K562 (cell line): ENCODE data around the gene SERPINH1. TPM values are rescaled to one million over a fixed set of nuclear protein-coding genes. Genes with fewer than 3 reads are reported as not detected.

Experiments used
- ATAC-seq: fragments of 200-7000 bp; cut with Tn5 transposase; 3 replicates; pipeline ENCODE4 v1.9.1; 2020; ENCODE audit warnings: moderate library complexity
- BruUV-seq: library from RNA; stranded (reverse); fragments of 400-500 nt; replicated peaks from 2 replicates; lab custom pipeline; 2021; lab: Mats Ljungman, UMichigan
- CTCF ChIA-PET: fragments of 300-600 bp; formaldehyde crosslinking; extraction: SDS; loops from one replicate; lab custom pipeline; 2021; ENCODE audit warnings: low intra/inter-chr PET ratio; lab: Yijun Ruan, JAX
- POLR2A ChIA-PET: fragments of 300-600, 350-650 bp; sonication (Branson Sonifier 250); formaldehyde crosslinking; extraction: SDS; loops from one replicate; lab custom pipeline; 2021; ENCODE audit warnings: antibody characterized with exemption, inconsistent platforms; lab: Yijun Ruan, JAX
- DNase-seq, 4 experiments: peaks; one replicate each; pipeline versions ENCODE4 v3.0.0 to v3.0.0-alpha.2; 2011 to 2018; ENCODE audit warnings: low spot score in 3 of 4, mixed read lengths in 3 of 4; ENCODE audit errors: extremely low read depth in 1 of 4
- FAIRE-seq: peaks from 2 replicates; lab custom pipeline; 2011; peaks lifted over from hg19 to GRCh38; lab: Jason Lieb, UNC
- H2AFZ ChIP-seq: 2 replicates; pipeline ENCODE4 v1.6.0; 2011; ENCODE audit warnings: low read depth, low read length, control low read depth, inconsistent platforms
- H3K27ac ChIP-seq: fragments of 200-600 bp; 3 replicates; pipeline ENCODE4 v1.8.0; 2011; ENCODE audit warnings: low read depth, mild to moderate bottlenecking, control low read depth, inconsistent platforms, low read length, moderate library complexity, mixed read lengths; ENCODE audit errors: extremely low read depth
- H3K27me3 ChIP-seq, 2 experiments: fragments of 300-600 bp in 1 of 2; 2 replicates in 1 of 2; 3 replicates in 1 of 2; pipeline versions ENCODE4 v1.6.0 to v1.8.0; 2011; ENCODE audit warnings: inconsistent platforms in 2 of 2, low read length in 2 of 2, mild to moderate bottlenecking in 1 of 2, mixed read lengths in 1 of 2, moderate library complexity in 1 of 2; ENCODE audit not compliant: control insufficient read depth in 2 of 2, insufficient read depth in 2 of 2
- H3K36me3 ChIP-seq: fragments of 300-600 bp; 3 replicates; pipeline ENCODE4 v1.8.0; 2011; ENCODE audit warnings: mild to moderate bottlenecking, low read length, inconsistent platforms; ENCODE audit not compliant: control insufficient read depth, insufficient read depth
- H3K4me1 ChIP-seq, 2 experiments: fragments of 200-600 bp in 1 of 2; replicated peaks in 1 of 2; 2 replicates in 1 of 2; 3 replicates in 1 of 2; pipeline versions ENCODE4 v1.5.1 to v1.8.0; 2011; ENCODE audit warnings: inconsistent platforms in 2 of 2, low read length in 2 of 2, mild to moderate bottlenecking in 1 of 2, mixed read lengths in 1 of 2, moderate library complexity in 1 of 2; ENCODE audit not compliant: control insufficient read depth in 2 of 2, insufficient read depth in 2 of 2
- H3K4me2 ChIP-seq: 2 replicates; pipeline ENCODE4 v1.6.1; 2011; ENCODE audit warnings: low read length, control low read depth, inconsistent platforms, mixed read lengths; ENCODE audit not compliant: insufficient read depth
- H3K4me3 ChIP-seq: fragments of 200-600 bp; sonication (generic), shearing (Covaris generic); 2 replicates; pipeline ENCODE4 v1.5.1; 2016; ENCODE audit warnings: control low read depth, inconsistent platforms
- H3K79me2 ChIP-seq: fragments of 200-600 bp; 3 replicates; pipeline ENCODE4 v1.8.0; 2011; ENCODE audit warnings: low read length, inconsistent platforms; ENCODE audit not compliant: control insufficient read depth, insufficient read depth
- H3K9ac ChIP-seq, 2 experiments: 2 replicates each; pipeline versions ENCODE4 v1.6.0 to v1.6.1; 2011; ENCODE audit warnings: low read depth in 2 of 2, low read length in 2 of 2, control low read depth in 1 of 2, inconsistent platforms in 1 of 2, mild to moderate bottlenecking in 1 of 2, mixed read lengths in 1 of 2; ENCODE audit not compliant: insufficient read depth in 1 of 2
- H3K9me1 ChIP-seq: one replicate; pipeline ENCODE4 v1.6.0; 2011; ENCODE audit warnings: inconsistent platforms, mild to moderate bottlenecking, low read length, moderate library complexity; ENCODE audit not compliant: control insufficient read depth, insufficient read depth
- H3K9me3 ChIP-seq: replicated peaks from 2 replicates; pipeline ENCODE4 v1.5.1; 2011; ENCODE audit warnings: low read depth, low read length, inconsistent platforms; ENCODE audit not compliant: control insufficient read depth, insufficient read depth
- H4K20me1 ChIP-seq: replicated peaks from 2 replicates; pipeline ENCODE4 v1.6.1; 2011; ENCODE audit warnings: low read length, inconsistent platforms, mixed read lengths; ENCODE audit not compliant: control insufficient read depth, insufficient read depth
- BCOR ChIP-seq: fragments of 450-650 bp; IDR thresholded peaks from 2 replicates; pipeline ENCODE4 v1.6.1; 2016
- CBFB ChIP-seq: sonication (generic); formaldehyde crosslinking; IDR thresholded peaks from 2 replicates; pipeline ENCODE4 v1.4.0; 2020; ENCODE audit warnings: mild to moderate bottlenecking, missing genetic modification reagents
- EWSR1 ChIP-seq: fragments of 450-650 bp; IDR thresholded peaks from 2 replicates; pipeline ENCODE4 v1.6.1; 2018; ENCODE audit warnings: borderline replicate concordance, mild to moderate bottlenecking, low read depth, moderate library complexity; ENCODE audit not compliant: partially characterized antibody
- FOXK2 ChIP-seq, 2 experiments: fragments of 450-650 bp; IDR thresholded peaks in 1 of 2; conservative IDR thresholded peaks in 1 of 2; 2 replicates each; pipeline ENCODE4 v1.6.1; 2016; ENCODE audit warnings: low read depth in 2 of 2, mild to moderate bottlenecking in 1 of 2
- L3MBTL2 ChIP-seq: fragments of 450-650 bp; IDR thresholded peaks from 2 replicates; pipeline ENCODE4 v1.6.1; 2016; ENCODE audit warnings: mild to moderate bottlenecking, moderate library complexity
- MAFK ChIP-seq: IDR thresholded peaks from 2 replicates; pipeline ENCODE4 v1.6.1; 2011; ENCODE audit warnings: low read length, improper control_type of control experiment
- MIER1 ChIP-seq: fragments of 450-650 bp; IDR thresholded peaks from 2 replicates; pipeline ENCODE4 v1.6.1; 2016; ENCODE audit warnings: antibody characterized with exemption, mild to moderate bottlenecking, low read depth
- NCOA2 ChIP-seq, 2 experiments: fragments of 450-650 bp; IDR thresholded peaks; 2 replicates each; pipeline ENCODE4 v1.6.1; 2018; ENCODE audit warnings: mild to moderate bottlenecking in 2 of 2, moderate library complexity in 1 of 2; ENCODE audit not compliant: partially characterized antibody in 2 of 2
- POLR2G ChIP-seq: fragments of 200-400 bp; formaldehyde crosslinking; IDR thresholded peaks from 2 replicates; pipeline ENCODE4 v1.6.1; 2017; ENCODE audit warnings: low read depth, mild to moderate bottlenecking, antibody characterized with exemption, low read length, moderate library complexity
- RBM25 ChIP-seq: fragments of 200-400 bp; formaldehyde crosslinking; IDR thresholded peaks from 2 replicates; pipeline ENCODE4 v1.6.1; 2018; ENCODE audit warnings: low read length, low read depth, moderate library complexity; ENCODE audit not compliant: severe bottlenecking
- ZFP36 ChIP-seq: fragments of 150-350 bp; IDR thresholded peaks from 2 replicates; pipeline ENCODE4 v1.6.1; 2018; ENCODE audit warnings: low read length, low read depth; ENCODE audit not compliant: partially characterized antibody
- ZNF24 ChIP-seq: fragments of 450-650 bp; IDR thresholded peaks from 2 replicates; pipeline ENCODE4 v1.6.1; 2016
- WGBS: fragments of 100-300 bp; shearing (Covaris generic); methylation state at CpG from one replicate; pipeline ENCODE4 v1.1.6; 2016; ENCODE audit warnings: low coverage, mixed read lengths; ENCODE audit not compliant: insufficient coverage; ENCODE audit errors: missing lambda C conversion rate; 5-methylcytosine and 5-hydroxymethylcytosine counted together
- in situ Hi-C: fragments of 300-500 bp; cut with MboI; formaldehyde crosslinking; loops from 4 replicates; pipeline ENCODE4 v1.15.0; 2018; ENCODE audit warnings: inconsistent platforms, mixed read lengths
- intact Hi-C: fragments of 100-400 bp; cut with micrococcal nuclease; formaldehyde crosslinking; loops from 2 replicates; pipeline ENCODE4 v1.14.2; 2022
- polyA plus RNA-seq, 8 experiments: library from polyadenylated mRNA; depleted of rRNA in 4 of 8; stranded (reverse) in 5 of 8; unstranded in 3 of 8; fragments of >200 nt; fragmentation: Nextera tagmentation in 2 of 8; fragmentation: Illumina TruSeq in 1 of 8; extraction: Ambion mirVana in 2 of 8; extraction: Trizol in 1 of 8; gene quantifications; 2 replicates each; pipeline versions ENCODE4 v1.2.1 to v1.2.3, GENCODE V29; 2011 to 2014; ENCODE audit warnings: inconsistent platforms in 1 of 8, missing spikeins in 1 of 8
- total RNA-seq, 7 experiments: library from RNA; depleted of rRNA in 6 of 7; stranded (reverse); fragments of >200 nt in 6 of 7; fragmentation: Illumina TruSeq in 2 of 7; extraction: Trizol in 2 of 7; gene quantifications; 2 replicates each; pipeline versions ENCODE4 v1.2.1 to v1.2.3, GENCODE V29; 2011 to 2021; ENCODE audit warnings: low replicate concordance in 1 of 7
- TF ChIP-seq, protein P1 (sequence below), 2 experiments: fragments of 450-650 bp; formaldehyde crosslinking in 1 of 2; IDR thresholded peaks; 2 replicates each; pipeline versions ENCODE4 v1.4.0 to v1.6.1; 2014 to 2020; ENCODE audit warnings: mild to moderate bottlenecking in 2 of 2, borderline replicate concordance in 1 of 2, low read depth in 1 of 2

The SERPINH1 gene
- total and polyA plus RNA-seq, 9 of the 15 experiments (the other 6 are each of a cell fraction or from before 2014, with no cell fraction given) = 2.8 to 106 (median 67.9) TPM

DNA sequence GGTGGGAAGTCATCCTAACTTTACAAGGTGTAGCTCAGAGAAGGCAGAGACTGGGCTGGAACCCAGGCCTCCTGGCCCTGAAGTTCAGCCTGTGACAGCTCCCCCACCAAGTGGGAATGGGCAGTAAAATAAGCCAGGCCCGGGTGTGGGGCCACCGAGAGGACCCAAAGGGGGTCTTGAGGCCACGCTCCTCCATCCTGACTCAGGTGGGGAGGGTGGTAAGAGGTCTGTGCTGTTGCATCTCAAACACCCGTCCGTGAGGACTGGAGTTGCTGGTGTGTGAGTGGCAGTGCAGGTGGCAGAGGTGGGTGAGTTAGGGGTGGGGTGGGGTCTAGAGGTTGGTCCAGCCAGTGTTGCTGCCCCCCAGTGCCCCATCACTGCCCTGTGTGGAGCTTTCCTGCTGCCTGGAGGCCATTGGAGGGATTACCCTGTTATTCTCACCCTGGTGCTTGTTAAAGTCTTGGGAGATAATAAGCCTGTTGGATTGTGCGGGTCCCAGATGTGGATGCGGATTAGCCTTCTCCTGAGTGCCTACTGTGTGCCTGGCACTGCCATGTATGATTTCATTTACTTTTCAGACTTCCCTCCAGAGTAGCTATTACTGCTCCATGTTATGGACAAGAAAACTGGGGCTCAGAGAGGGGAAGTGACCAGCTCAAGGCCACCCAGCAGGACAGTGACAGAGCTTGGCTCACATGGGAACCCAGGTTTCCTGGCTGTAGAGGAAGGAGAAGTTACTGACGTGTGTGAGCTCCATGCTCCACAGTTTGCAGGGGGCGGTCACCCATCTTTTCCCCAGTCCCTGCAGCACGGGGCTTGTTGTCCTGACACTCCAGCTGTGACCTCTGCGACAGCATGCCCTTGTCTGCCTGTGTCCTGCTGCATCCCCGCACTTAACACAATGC lies 12.9 kb downstream of the SERPINH1 start:
- Histone ChIP-seq H3K79me2 (no peaks in the 10 kb centered on the region), H3K9ac (0 out of 4 replicates have a peak overlapping the region, but pooled peaks of 1 of the 2 experiments have one; percentile 1), H3K4me1 (peaks cover 10 to 12% of the 10 kb centered on the region in 2 experiments; a peak in 4 of 5 replicates), H3K9me3 (no peaks in the 10 kb centered on the region), H3K4me2 (no peak overlapping the region), H3K27me3 (no peaks in the 10 kb centered on the region), H3K27ac (no peak overlapping the region), H3K9me1 (no peaks in the 10 kb centered on the region), H2AFZ (no peak overlapping the region), H3K4me3 (no peak overlapping the region), H4K20me1 (no peaks in the 10 kb centered on the region), H3K36me3 (peaks cover 34% of the 10 kb centered on the region)
- POLR2A ChIA-PET = interaction anchor here (1.1 to 8.8 kb wide), 8 partner anchors 10 to 174 kb away, joined by 6 to 115 read pairs (median 7); partner anchors contain the start of gene SERPINH1
- peak; percentile 40 for ATAC-seq
- intact Hi-C loops = no loop called here
- 61% methylated on average over 10 of the region's 12 CpGs for WGBS
- BruUV-seq = no TSS peak
- CTCF ChIA-PET = interaction anchor here (0.6 kb wide), 1 partner anchor 27 kb away, joined by 3 read pairs; no protein-coding TSS in a partner anchor
- in situ Hi-C loops = no loop called here
- FAIRE-seq = no peak
- no peak for DNase-seq
- TF ChIP-seq ZFP36 = peak; percentile 32
- TF ChIP-seq POLR2G = peak; percentile 57
- TF ChIP-seq MIER1 = no peak
- no peak for TF ChIP-seq FOXK2 (conservative IDR thresholded peaks at IDR 0.05 in 1 of 2, IDR thresholded peaks at IDR 0.05 in 1 of 2; ENCODE audit: low read depth in 2 of 2)
- TF ChIP-seq, protein P1, sequence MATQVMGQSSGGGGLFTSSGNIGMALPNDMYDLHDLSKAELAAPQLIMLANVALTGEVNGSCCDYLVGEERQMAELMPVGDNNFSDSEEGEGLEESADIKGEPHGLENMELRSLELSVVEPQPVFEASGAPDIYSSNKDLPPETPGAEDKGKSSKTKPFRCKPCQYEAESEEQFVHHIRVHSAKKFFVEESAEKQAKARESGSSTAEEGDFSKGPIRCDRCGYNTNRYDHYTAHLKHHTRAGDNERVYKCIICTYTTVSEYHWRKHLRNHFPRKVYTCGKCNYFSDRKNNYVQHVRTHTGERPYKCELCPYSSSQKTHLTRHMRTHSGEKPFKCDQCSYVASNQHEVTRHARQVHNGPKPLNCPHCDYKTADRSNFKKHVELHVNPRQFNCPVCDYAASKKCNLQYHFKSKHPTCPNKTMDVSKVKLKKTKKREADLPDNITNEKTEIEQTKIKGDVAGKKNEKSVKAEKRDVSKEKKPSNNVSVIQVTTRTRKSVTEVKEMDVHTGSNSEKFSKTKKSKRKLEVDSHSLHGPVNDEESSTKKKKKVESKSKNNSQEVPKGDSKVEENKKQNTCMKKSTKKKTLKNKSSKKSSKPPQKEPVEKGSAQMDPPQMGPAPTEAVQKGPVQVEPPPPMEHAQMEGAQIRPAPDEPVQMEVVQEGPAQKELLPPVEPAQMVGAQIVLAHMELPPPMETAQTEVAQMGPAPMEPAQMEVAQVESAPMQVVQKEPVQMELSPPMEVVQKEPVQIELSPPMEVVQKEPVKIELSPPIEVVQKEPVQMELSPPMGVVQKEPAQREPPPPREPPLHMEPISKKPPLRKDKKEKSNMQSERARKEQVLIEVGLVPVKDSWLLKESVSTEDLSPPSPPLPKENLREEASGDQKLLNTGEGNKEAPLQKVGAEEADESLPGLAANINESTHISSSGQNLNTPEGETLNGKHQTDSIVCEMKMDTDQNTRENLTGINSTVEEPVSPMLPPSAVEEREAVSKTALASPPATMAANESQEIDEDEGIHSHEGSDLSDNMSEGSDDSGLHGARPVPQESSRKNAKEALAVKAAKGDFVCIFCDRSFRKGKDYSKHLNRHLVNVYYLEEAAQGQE (IDR thresholded peaks at IDR 0.05; ENCODE audit: borderline replicate concordance) = peak; percentile 45; the same call in 1 of the 2 replicates
- TF ChIP-seq, protein P1 (CRISPR knock-in tag; IDR thresholded peaks at IDR 0.05; ENCODE audit: low read depth) = no peak
- no peak for TF ChIP-seq EWSR1
- no peak for TF ChIP-seq MAFK
- TF ChIP-seq ZNF24 = no peak
- TF ChIP-seq L3MBTL2 = no peak
- peak; percentile 48; the same call in 1 of the 2 replicates for TF ChIP-seq BCOR
- TF ChIP-seq CBFB = no peak
- peak; percentile 44 for TF ChIP-seq RBM25
- no peak for TF ChIP-seq NCOA2 (IDR thresholded peaks at IDR 0.05; ENCODE audit: partially characterized antibody in 2 of 2)
